ENCODE measurements around the gene BCLAF1. TPM values are rescaled to one million over a fixed set of nuclear protein-coding genes. Genes with fewer than 3 reads are reported as not detected.

BCLAF1 gene
- total RNA-seq, 1 experiment from 2014 or later, result 159 TPM

DNA sequence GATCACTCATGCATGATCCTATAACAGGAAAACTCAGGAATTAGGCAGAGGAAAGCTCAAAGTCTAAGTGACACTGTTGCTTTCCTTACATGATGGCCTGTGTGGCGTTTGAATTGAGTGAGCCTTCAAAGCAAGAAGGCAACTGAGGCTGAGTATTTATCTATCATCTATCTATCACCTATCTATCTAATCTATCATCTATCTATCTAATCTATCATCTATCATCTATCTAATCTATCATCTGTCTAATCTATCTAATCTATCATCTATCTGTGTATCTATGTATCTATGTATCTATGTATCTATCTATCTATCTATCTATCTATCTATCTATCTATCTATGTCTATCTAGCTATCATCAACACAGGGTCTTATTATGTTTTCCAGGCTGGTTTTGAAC is 41.8 kb upstream of the BCLAF1 start:
- Histone ChIP-seq H3K36me3 (ENCODE audit: control insufficient read depth in 1 of 2, insufficient read depth in 2 of 2, low read length in 2 of 2) (no peaks in the 10 kb centered on the region), H2AFZ (ENCODE audit: low read depth, low read length, poor library complexity, severe bottlenecking) (no peak overlapping the region), H3K9me3 (ENCODE audit: control insufficient read depth in 1 of 2, insufficient read depth in 1 of 2, low read depth in 1 of 2, low read length in 2 of 2) (no peaks in the 10 kb centered on the region), H3K79me2 (ENCODE audit: insufficient read depth, low read length) (no peaks in the 10 kb centered on the region), H3K4me2 (ENCODE audit: low read length) (no peak overlapping the region), H4K20me1 (ENCODE audit: insufficient read depth) (no peaks in the 10 kb centered on the region), H3K4me1 (ENCODE audit: control insufficient read depth in 1 of 2, insufficient read depth in 2 of 2, low read length in 2 of 2) (no peaks in the 10 kb centered on the region), H3K4me3 (replicated peaks in 1 of 2; ENCODE audit: low read depth in 1 of 2, low read length in 2 of 2) (no peak overlapping the region), H3K27me3 (ENCODE audit: insufficient read depth, low read length) (no peaks in the 10 kb centered on the region), H3K9ac (ENCODE audit: low read length) (no peak overlapping the region), H3K27ac (ENCODE audit: low read depth, low read length) (no peak overlapping the region), H3K9me2 (ENCODE audit: insufficient read depth) (no peaks in the 10 kb centered on the region)
- ChIA-PET POLR2A (no interaction called here), RAD21 (ENCODE audit: low non-redundant PET in 1 of 2, low total read pairs in 2 of 2, uncharacterized antibody in 2 of 2, unreplicated experiment in 2 of 2) (interaction anchor here in 1 of 2 experiments (0.6 kb wide), 1 partner anchor 9 kb away, joined by 3 read pairs; no protein-coding TSS in a partner anchor), CTCF (no interaction called here)
- DNase-seq (ENCODE audit: low read depth, low spot score) (no peak), ATAC-seq (no peak)
- BruUV-seq (replicated peaks), result no TSS peak
- TF ChIP-seq SP1 (IDR thresholded peaks at IDR 0.05; ENCODE audit: low read depth) (no peak), YY1 (IDR thresholded peaks at IDR 0.05; ENCODE audit: extremely low read depth, insufficient replicate concordance, low read depth, low read length) (no peak), ZFX (IDR thresholded peaks at IDR 0.05) (no peak)
- intact Hi-C loops (cut with micrococcal nuclease), result no loop called here

DNA sequence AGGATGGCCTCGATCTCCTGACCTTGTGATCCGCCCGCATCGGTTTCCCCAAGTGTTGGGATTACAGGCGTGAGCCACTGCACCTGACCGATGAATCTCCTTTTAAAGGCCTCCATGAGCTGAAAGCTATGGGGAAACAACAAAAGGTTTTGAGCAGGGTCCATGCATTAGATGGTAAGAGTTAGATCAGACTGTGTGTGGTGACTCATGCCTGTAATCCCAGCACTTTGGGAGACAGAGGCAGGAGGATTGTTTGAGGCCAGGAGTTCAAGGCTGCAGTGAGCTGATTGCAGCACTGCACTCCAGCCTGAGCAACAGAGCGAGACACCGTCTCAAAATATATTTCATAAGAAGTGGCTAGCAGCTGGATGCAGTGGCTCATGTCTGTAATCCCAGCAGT is 41.0 kb upstream of the BCLAF1 start:
- CTCF ChIA-PET, result no interaction called here
- Histone ChIP-seq H3K4me3 (replicated peaks in 1 of 2; ENCODE audit: low read depth in 1 of 2, low read length in 2 of 2) (no peak overlapping the region), H2AFZ (ENCODE audit: low read depth, low read length, poor library complexity, severe bottlenecking) (no peak overlapping the region), H3K9ac (ENCODE audit: low read length) (no peak overlapping the region), H3K4me1 (ENCODE audit: control insufficient read depth in 1 of 2, insufficient read depth in 2 of 2, low read length in 2 of 2) (no peaks in the 10 kb centered on the region), H3K36me3 (ENCODE audit: control insufficient read depth in 1 of 2, insufficient read depth in 2 of 2, low read length in 2 of 2) (no peaks in the 10 kb centered on the region), H3K27me3 (ENCODE audit: insufficient read depth, low read length) (no peaks in the 10 kb centered on the region), H3K79me2 (ENCODE audit: insufficient read depth, low read length) (no peaks in the 10 kb centered on the region), H3K27ac (ENCODE audit: low read depth, low read length) (no peak overlapping the region), H4K20me1 (ENCODE audit: insufficient read depth) (no peaks in the 10 kb centered on the region), H3K9me3 (ENCODE audit: control insufficient read depth in 1 of 2, insufficient read depth in 1 of 2, low read depth in 1 of 2, low read length in 2 of 2) (no peaks in the 10 kb centered on the region), H3K4me2 (ENCODE audit: low read length) (no peak overlapping the region), H3K9me2 (ENCODE audit: insufficient read depth) (no peaks in the 10 kb centered on the region)
- no peak for TF ChIP-seq SP1 (IDR thresholded peaks at IDR 0.05; ENCODE audit: low read depth)
- TF ChIP-seq ELF1 (IDR thresholded peaks at IDR 0.05; ENCODE audit: borderline replicate concordance, low read depth), result no peak
- TF ChIP-seq EZH2 (IDR thresholded peaks at IDR 0.05), result no peak
- TF ChIP-seq EZH2phosphoT487 (IDR thresholded peaks at IDR 0.05; ENCODE audit: borderline replicate concordance), result no peak
- no peak for TF ChIP-seq POLR2A (IDR thresholded peaks at IDR 0.05; ENCODE audit: borderline replicate concordance, extremely low read depth, insufficient read depth, insufficient read length)
- TF ChIP-seq, protein P1, sequence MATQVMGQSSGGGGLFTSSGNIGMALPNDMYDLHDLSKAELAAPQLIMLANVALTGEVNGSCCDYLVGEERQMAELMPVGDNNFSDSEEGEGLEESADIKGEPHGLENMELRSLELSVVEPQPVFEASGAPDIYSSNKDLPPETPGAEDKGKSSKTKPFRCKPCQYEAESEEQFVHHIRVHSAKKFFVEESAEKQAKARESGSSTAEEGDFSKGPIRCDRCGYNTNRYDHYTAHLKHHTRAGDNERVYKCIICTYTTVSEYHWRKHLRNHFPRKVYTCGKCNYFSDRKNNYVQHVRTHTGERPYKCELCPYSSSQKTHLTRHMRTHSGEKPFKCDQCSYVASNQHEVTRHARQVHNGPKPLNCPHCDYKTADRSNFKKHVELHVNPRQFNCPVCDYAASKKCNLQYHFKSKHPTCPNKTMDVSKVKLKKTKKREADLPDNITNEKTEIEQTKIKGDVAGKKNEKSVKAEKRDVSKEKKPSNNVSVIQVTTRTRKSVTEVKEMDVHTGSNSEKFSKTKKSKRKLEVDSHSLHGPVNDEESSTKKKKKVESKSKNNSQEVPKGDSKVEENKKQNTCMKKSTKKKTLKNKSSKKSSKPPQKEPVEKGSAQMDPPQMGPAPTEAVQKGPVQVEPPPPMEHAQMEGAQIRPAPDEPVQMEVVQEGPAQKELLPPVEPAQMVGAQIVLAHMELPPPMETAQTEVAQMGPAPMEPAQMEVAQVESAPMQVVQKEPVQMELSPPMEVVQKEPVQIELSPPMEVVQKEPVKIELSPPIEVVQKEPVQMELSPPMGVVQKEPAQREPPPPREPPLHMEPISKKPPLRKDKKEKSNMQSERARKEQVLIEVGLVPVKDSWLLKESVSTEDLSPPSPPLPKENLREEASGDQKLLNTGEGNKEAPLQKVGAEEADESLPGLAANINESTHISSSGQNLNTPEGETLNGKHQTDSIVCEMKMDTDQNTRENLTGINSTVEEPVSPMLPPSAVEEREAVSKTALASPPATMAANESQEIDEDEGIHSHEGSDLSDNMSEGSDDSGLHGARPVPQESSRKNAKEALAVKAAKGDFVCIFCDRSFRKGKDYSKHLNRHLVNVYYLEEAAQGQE (IDR thresholded peaks at IDR 0.05; ENCODE audit: low read depth), result no peak
- TF ChIP-seq ZNF274 (IDR thresholded peaks at IDR 0.05; ENCODE audit: low read depth, low read length), result no peak
- TF ChIP-seq CBX3 (IDR thresholded peaks at IDR 0.05; ENCODE audit: low read depth), result no peak
- no peak for TF ChIP-seq FOSL1 (IDR thresholded peaks at IDR 0.05; ENCODE audit: low read depth)
- TF ChIP-seq EGR1 (IDR thresholded peaks at IDR 0.05; ENCODE audit: low read depth), result no peak
- TF ChIP-seq CTCF (IDR thresholded peaks at IDR 0.05 in 2 of 3, conservative IDR thresholded peaks at IDR 0.05 in 1 of 3; ENCODE audit: borderline replicate concordance in 1 of 3, insufficient read depth in 1 of 3, low read depth in 2 of 3, low read length in 2 of 3), result no peak
- no peak for TF ChIP-seq SRF (IDR thresholded peaks at IDR 0.05; ENCODE audit: low read depth)
- ATAC-seq (no peak), DNase-seq (ENCODE audit: low read depth, low spot score) (no peak)
- intact Hi-C loops (cut with micrococcal nuclease), result no loop called here
- no TSS peak for BruUV-seq (replicated peaks)
- POLR2A ChIA-PET, result no interaction called here
- RAD21 ChIA-PET (ENCODE audit: low non-redundant PET in 1 of 2, low total read pairs in 2 of 2, uncharacterized antibody in 2 of 2, unreplicated experiment in 2 of 2), result no interaction called here

All from HCT116 (cell line).